ENCODE results near the gene FUT7.
"Not testable (repeated sequence)": the region's sequence is repeated elsewhere in the genome, so short reads cannot be mapped to it uniquely, and the experiment has no call there.

FUT7 gene

DNA sequence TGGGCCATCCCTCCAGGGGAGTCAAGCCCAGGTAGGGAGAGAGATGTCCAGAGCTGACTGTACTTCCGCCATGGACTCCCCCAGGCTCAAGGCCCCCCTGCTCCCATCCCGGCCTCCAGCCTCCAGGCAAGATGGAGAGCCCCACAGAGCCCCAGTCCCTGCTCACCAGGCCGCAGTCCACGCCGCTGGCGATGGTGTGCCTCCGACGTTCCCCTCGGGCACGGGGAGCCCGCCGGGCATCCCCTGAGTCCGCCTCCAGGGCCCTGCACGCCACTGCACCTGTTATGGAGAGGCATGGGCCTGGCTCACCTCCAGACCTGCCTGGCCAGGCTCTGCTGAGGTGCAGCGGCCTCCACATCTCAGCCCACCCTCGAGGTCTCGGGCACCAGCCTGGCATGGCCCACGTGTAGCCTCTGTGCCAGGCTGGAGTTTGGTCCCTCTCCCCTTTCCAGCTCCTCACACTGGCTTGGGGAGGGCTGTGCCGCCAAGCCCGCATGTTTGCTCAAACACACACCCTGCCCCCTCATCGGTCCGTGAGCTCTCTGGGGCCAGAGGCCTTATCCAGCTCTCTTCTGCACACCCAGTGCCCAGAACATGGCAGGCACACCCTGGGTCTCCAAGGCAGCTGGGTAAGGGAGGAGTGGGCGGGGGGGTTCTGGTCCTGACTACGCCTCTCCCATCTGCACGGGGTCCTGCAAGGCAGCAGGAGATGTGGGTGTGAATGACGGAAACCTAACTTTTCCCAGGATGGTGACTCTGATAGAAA is 34.4 kb upstream of the FUT7 start:
- DNase-seq, result no peak

DNA sequence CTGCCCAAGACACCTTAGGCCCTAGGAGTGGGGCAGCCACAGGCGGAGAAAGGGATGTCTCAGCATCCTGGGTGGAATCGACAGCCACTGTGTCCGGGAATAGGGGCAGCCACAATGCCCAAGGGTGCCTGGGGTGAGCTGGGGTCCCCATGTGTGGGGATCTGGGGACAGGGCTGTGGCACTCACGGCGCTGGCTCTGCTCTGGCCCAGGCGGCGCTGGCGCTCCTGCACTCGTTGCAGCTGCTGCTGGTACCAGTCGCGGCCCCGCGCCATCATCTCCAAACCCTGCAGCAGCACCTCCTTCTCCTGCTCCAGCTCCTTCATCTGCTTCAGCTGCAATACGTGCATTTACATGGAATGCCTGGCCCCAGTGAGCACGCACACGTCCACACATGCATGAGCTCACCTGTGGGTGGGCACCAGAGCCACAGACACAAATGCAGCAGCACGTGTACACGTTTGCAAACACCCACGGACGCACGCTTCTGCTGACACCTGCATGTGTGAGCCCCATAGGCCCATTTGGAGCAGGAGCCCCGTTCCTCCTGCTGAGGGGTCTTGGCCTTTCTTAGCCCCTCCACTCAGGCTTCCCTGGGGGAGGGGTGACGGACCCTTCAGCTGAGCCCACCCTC is 33.6 kb upstream of the FUT7 start:
- no peak for DNase-seq

DNA sequence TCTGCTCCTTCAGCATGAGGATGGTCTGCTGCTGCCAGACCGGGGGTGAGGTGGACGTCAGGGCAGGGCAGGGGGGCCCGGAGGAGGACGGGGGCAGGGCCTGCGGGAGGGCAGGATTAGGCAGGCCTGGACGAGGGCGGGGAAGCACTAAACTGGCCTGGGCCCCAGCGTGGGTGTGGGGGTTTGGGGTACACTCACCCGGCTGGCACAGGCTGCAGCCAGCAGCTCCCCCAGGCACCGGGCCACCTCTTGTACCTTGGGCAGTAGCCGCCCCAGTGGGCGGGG is 32.9 kb upstream of the FUT7 start:
- no peak for DNase-seq

DNA sequence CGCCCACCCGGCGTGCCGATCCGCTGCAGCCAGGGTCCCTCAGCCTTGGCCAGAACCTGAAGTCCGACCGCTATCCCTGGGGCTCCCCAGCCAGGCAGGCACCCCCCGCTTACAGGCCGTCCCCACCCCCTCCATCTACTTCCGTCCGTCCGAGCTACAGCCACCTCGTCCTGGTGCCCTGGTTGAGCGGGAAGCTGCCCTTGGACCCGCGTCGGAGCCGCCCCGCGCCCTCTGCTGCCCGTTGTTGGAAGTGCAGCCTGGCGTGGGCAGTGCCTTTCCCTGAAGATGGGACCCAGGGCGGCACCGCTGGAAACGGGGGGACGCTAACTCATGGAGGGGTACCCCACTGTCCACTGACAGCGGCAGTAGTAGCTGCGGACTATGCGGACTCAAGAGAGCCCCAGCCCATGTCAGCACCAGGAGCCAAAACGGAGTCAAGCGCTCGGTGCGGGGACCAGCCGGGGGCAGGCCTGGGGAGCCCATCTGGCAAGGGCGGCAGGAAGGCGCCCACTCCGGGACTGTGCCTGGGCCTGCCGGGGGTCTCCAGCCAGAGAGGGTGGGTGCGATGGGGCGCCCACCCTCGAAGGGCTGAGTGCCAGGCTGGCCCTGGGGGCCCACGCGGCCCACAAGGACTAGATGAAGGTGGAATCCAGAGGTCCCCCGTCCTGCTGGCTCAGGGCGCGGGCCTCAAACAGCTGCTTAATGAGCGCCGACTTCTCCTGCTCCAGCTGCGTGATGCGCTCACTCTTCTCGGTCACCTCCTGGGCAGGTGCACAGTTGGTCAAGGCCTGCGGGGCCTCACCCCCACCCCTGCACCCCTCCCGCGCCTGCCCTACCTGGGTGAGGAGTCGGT is 32.4 kb upstream of the FUT7 start:
- peak; percentile 66 for DNase-seq

DNA sequence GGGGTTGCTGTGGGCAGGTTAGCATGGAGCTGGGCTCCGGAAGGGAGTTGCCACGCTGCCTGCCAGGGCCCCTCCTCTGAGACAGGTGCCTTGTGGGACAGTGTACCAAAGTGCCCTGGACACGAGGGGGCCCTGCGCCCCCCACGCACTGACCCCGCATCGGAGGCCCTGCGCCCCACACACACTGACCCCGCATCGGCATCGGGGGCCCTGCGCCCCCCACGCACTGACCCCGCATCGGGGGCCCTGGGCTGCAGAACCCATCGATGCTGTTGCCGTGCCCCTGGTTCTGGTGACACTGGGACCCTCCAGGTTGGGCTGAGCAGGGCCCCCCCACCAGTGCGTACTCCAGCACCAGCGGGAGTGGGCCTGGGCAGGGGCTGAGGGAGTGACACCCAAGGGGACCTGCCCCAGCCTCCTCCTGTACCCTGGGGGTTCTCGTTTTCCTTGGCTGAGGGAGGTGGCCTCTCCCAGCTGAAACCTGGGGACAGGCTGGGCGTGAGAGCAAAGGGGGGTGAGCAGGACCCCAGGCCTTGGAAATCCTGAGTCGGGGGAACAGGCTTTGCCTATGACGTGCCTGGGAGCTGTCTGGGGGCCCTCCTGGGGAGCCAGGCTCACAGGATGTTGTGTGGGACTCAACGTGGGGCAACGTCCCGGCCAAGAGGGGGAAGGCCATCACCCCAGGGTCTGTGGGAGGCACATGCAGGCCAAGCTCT is 31.6 kb upstream of the FUT7 start:
- no peak for DNase-seq

DNA sequence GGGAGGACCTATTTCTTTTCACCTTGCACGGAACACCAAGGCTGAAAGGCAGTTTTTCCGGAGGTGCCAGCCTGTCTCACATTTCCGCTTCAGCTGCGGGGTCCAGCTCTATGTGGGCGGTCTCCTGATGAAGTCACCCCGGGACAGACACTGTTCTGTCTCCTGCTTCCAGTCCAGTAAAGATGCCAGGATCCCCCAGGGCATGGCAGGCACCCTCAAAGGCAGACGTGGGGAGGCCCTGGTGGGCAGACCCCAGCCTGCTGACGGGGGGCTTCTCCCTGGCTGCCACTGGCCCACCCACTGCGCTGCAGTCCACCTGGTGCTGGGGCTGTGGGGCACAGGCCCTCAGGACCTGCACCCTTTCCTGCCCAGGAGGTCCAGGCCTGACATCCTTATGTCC is 30.9 kb upstream of the FUT7 start:
- DNase-seq, result not testable (repeated sequence)

DNA sequence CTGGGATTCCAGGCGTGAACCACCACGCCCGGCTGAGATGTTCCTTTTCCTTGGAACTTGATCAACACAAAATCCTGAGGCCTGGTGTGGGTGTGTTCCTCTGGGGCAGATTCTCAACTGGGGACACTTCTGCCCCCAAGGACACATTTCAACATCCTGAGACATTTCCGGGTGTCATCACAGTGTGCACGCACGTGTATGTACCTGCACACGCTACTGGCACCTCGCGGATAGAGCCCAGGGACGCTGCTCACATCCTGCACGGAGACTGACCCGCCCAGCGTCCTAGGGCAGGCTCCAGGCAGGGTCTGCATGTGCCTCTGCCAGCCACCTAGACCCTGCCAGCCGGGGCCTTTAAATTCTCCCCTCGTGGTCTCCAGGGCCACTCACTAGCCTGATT is 30.5 kb upstream of the FUT7 start:
- no peak for DNase-seq

DNA sequence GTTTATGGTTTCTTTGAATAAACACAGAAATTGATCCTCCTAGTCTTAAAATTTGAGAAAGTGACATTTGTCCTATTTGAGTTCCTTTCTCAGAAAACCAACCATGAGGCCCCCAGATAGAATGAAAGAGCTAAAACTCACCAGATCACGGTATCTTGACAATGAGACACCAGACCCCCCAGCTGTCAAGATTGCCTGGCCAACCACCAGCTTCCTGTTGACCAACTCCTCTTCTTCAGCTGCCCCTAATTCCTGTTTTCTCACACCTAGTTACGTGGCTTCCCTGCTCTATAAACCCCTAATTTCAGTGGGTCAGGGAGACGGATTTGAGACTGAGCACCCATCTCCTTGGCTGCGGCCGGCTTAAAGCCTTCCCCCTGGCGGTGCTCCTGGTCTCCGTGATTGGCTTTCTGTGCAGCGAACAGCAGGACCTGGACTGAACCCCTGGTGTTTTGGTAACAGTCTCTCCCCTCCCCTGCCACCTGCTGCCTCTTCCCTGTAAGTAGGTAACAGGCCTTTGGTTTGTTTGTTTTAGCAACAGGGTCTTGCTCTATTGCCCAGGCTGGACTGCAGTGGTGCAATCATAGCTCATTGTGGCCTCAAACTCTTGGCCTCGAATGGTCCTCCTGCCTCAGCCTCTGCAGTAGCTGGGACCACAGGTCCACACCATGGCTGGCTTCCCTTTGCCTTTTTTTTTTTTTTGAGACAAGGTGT is 26.8 kb upstream of the FUT7 start:
- DNase-seq, result no peak

DNA sequence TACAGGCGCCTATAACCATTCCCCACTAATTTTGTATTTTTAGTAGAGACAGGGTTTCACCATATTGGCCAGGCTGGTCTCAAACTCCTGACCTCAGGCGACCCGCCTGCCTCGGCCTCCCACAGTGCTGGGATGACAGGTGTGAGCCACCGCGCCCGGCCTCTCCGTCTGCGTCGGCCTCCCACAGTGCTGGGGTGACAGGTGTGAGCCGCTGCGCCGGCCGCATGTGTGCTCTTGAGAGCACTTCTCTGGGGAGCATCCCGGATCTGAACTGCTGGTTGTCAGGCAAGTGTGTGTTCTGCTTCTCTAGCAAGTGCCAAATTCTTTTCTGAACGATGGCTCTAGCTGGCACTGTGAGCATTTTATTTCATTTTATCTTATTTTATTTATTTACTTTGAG is 25.7 kb upstream of the FUT7 start:
- no peak for DNase-seq

DNA sequence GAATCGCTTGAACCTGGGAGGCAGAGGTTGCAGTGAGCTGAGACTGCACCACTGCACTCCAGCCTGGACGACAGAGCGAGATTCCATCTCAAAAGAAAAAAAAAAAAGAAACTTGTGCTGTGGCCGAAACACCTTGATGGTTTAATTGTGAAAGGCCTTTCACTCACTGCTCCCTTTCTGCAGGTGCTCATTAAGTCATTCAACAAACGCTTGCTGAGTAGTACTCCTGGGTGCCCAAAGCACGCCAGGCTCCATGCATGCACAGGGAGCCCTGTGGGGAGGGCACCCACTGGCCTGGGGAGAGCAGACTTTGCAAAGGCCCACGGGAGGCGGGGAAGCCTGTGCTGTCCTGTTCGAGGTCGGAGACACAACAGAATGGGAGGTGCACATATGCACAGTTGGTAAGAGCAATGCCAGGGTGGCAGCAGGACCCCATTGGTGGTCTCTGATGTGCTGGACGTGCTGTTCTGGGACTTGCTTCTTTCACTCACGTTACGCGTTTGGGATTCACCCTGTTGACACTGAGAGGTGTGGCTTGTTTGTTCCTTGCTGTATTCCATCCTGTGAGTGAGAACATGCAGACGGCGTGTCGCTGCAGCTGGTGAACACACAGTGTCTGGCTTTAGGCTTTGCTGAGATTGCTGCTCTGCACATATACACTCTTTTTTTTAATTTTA is 25.0 kb upstream of the FUT7 start:
- DNase-seq, result no peak

DNA sequence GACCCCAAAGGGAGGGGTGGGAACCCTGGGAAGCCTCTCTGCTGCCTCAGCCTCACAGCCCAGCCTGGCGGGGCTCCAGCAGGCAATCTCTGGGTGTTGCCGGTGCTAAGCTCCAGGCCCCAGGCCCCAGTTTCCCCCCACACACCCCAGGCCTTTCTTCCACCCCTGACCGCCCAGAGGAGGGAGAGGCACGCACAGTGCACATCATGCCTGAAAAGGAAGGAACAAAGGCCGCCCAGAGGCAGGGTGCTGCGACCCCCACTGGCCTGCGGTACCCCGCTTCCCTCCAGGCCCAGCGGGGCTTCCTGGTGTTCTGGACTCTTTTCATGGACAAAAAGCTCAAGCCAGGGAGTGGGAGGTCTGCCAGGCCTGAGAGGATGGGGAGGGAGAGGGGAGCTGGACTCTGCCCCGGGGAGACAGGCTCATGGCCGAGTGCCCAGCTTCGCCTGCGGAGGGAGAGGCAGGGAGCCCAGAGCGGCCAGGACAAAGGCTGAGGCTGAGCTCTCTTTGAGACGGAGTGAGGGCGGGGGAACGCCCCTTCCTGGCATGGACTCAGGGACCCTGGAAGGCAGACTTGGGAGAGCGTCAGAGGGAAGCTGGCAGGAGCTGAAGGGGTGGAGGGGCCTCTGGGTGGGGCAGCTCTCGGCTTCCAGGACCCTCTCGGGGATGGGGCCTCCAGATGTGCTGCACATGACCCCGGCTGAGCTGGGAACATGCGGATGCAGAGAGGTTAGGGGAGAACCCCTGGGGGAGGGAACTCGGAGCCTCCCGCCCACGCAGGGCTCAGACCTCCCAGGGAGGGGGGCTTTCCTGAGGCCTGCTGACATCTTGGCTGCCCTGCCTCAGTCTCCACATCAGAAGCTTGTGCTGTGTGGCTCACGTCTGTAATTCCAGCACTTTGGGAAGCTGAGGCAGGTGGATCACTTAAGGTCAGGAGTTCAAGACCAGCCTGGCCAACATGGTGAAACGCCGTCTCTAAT is 23.8 kb upstream of the FUT7 start:
- DNase-seq, result no peak

DNA sequence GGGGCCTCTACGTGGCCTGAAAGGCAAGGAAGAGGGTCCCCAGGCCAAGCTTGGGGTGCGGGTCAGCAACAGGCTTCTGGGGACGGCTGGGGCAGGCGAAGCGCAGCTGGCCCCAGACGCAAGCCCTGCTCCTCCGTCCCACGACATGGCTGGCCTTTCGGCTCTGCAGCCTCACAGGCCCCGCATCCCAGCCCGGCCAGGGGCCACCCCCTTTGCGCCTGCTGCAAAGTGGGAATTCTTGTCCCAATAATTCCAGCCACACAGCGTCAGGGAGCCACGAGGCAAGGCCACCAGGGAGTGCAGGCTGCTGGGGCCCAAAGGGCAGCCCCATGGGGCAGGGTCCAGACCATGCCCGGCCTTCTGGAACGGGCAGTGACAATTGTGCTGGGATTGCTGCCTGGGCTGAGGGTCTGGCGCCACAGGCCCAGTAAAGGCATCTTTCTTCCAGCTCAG is 23.1 kb upstream of the FUT7 start:
- DNase-seq, result no peak

DNA sequence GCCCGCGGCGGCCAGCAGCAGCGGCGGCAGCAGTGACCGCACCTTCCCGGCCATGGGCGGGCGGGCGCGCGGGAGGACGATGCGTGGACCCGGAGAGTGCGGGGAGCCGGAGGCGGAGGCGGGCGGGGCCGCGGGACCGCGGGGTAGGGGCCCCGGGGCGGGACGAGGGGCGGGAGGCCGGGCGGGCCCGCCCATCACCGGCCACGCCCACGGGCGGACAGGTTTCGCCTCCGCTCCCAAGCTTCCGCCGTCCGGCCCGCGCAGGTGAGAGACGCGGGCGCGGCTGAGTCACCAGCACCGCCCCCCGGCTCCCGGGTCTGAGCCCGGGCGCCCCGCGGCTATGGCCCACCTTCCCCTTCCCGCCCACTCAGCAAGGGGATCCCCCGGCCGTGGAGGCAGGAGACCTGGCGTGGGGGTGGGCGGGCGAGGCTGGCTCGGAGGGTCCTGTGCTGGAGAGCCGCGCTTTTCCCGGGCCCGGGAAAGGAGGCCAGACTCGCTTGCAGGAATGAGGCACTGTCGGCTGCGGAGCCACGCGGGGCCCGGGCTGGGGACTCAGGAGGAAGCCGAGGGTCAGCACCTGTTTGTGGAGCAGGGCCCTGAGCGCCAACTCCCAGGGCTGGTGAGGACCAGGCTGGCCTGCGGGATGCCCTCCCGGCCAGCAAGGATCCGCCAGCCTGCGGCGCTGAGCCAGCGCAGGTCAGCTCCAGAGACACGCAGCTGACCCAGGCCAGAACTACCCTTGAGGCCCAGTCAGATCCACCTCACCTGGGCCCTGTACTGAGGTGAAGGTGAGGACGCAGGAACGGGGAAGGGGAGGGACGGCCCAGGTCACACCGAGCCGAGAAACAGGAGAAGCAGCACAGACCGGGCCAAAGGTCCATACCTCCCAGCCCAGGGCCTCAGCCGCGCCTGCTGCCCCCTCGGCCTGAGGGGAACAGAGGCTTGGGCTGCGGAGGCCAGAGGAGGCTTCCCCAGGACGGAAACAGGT is 22.4 kb upstream of the FUT7 start, which contains the start of gene ENTPD2:
ENTPD2 (minus strand) TSS at position 118 of the 988 bp plus-strand sequence; CDS start at position 54, 64 bp downstream.
- peak; percentile 91 for DNase-seq

DNA sequence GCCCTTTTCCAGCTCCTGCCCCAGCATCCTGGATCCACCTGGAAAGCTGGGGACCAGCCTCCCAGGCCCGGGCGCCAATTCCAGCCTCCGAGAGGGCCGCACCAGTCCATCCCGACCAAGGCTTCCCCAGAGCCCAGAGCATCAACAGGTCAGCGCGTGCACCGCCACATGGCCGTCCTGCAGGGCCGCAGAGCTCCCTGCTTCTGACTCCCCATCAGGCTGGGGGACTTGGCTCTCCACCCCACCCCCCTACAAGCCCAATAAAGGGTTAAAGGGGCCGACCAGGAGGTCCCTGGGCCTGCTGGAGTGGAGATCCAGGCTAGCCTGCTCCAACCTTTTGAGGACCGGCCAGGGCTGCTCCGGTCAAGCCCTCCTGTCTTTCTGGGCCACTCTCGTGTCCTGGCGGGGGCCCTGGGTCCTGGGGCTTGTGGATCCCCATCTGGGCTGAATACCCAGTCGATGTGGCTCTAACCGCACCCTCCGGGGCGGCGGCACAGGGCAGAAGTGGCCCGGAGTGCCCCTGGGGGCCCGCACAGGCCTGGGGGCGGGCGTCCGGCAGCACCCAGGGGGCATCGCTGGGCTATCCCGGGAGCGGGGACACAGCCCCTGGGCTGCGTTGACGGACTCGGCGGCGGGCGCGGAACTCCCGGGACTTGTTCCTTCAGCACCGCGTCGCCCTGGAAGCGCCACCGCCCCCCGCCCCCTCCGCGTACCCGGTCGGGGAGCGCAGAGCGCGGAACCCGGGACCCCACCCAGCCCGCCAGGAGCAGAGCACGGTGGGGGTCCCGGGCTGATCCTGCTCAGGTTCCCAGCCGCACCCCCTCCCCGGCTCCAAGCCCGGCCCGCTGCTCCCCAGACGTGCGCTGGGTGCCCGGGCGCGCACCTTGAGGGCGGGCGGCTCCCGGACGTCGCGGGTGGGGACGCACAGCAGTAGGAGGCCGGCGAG is 21.4 kb upstream of the FUT7 start:
- no peak for DNase-seq

DNA sequence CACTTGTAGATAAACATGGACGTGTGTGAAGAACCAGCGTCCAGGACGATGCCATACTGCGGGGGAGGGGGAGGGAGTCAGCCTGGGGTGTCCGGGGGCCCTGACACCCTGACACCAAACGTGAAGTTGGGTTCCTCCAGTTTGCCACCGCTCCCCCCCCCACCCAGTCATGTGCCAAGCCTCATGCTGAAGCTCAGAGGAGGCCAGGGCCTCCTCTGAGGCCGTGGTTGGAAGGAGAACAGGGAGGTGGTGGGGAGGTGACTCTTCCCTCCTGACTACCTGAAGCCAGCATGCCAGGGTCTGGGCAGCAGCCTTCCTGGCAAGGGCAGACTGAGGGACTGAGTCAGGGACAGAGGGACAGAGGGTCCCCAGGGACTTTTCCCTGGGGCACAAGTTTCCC is 20.4 kb upstream of the FUT7 start:
- DNase-seq, result no peak

DNA sequence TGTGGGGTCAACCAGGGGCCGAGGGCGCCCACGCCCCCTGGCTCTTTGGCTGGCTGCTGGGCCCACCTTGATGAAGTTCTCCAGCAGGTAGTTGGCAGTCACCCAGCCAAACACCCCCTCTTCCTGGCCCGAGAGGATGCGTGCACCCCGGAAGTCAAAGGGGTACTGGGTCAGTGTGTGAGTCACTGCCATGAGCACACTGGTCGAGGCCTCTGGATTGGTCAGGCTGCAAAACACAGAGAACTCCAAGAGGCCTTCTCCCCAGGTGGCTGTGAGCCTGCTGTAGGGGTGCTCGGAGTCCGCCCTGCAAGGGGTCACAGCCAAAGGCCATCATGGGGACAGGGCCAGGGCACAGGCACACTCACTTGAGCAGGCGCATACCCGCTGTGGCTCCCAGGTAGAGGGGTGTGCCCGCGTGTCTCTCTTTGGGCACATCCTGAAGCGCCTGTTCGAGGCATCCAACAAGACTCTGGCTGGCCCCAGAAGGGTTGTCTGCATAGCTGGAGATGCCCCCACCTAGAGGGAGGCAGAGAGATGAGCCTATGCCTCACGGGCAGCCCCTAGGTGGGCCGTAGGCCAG is 19.3 kb upstream of the FUT7 start:
- no peak for DNase-seq

DNA sequence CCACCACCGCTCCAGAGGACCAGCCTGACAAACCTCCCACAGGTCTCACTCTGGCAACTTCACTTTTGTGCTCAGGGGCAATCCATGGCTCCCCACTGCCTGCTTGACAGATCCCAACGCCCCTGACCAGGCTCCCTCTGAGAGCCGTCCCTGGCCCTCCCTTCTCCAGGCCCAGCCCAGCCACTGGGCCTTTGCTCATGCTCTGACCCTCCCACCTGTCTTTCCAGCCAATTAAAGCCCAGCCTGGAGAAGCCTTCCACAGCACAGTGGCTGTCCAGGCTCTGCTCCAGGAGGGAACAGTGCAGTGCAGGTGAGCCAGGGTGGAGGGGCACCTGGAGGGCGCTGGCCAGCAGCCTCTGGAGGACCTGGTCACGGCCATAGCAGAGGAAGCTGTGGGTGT is 18.7 kb upstream of the FUT7 start:
- DNase-seq, result no peak
